IgD-negative memory B cell (primary cell): Measurements from ENCODE around the gene CDH13. TPM values are rescaled to one million over a fixed set of nuclear protein-coding genes. Genes with fewer than 3 reads are reported as not detected.

Experiments
- H3K27ac Mint-ChIP-seq, 3 donors: one replicate each; pipeline ENCODE4 v1.8.0; 2020 to 2022; ENCODE audit warnings: mild to moderate bottlenecking in 3 of 3, mixed read lengths in 3 of 3, moderate library complexity in 1 of 3
- H3K27me3 Mint-ChIP-seq: one replicate; pipeline ENCODE4 v1.8.0; 2021; ENCODE audit warnings: mixed read lengths
- H3K36me3 Mint-ChIP-seq: one replicate; pipeline ENCODE4 v1.8.0; 2020; ENCODE audit warnings: mild to moderate bottlenecking, mixed read lengths
- H3K4me1 Mint-ChIP-seq, 3 donors: one replicate each; pipeline ENCODE4 v1.8.0; 2020 to 2022; ENCODE audit warnings: mixed read lengths in 3 of 3, mild to moderate bottlenecking in 1 of 3
- H3K4me3 Mint-ChIP-seq, 4 donors: one replicate each; pipeline ENCODE4 v1.8.0; 2020 to 2022; ENCODE audit warnings: mild to moderate bottlenecking in 4 of 4, mixed read lengths in 4 of 4, moderate library complexity in 3 of 4
- H3K9me3 Mint-ChIP-seq, 3 donors: one replicate each; pipeline ENCODE4 v1.8.0; 2020 to 2021; ENCODE audit warnings: mixed read lengths in 3 of 3, mild to moderate bottlenecking in 1 of 3
- polyA plus RNA-seq: library from polyadenylated mRNA; unstranded; fragments of 300-500 nt; fragmentation: Illumina TruSeq; gene quantifications from one replicate; pipeline ENCODE4 v1.2.3, GENCODE V29; 2021

Gene CDH13
- polyA plus RNA-seq, 1 donor from 2014 or later = 0.23 TPM

- no peak overlapping the region for H3K4me3 Mint-ChIP-seq
- no peak overlapping the region for H3K27ac Mint-ChIP-seq
- no peaks in the 10 kb centered on the region for H3K4me1 Mint-ChIP-seq
- H3K27me3 Mint-ChIP-seq = peaks cover 3% of the 10 kb centered on the region
- H3K36me3 Mint-ChIP-seq = no peaks in the 10 kb centered on the region
- H3K9me3 Mint-ChIP-seq = peaks cover 0 to 11% (median 2%) of the 10 kb centered on the region in 3 donors
Measured at GRCh38 chr16:83579436-83579835, 952.7 kb downstream of the CDH13 start.

- Mint-ChIP-seq H3K27me3 (peaks cover 5% of the 10 kb centered on the region), H3K27ac (no peak overlapping the region), H3K4me1 (peaks cover 0 to 1% (median 0%) of the 10 kb centered on the region in 3 donors), H3K4me3 (no peak overlapping the region), H3K36me3 (peaks cover 2% of the 10 kb centered on the region), H3K9me3 (peaks cover 0 to 5% (median 2%) of the 10 kb centered on the region in 3 donors)
Measured at GRCh38 chr16:83581082-83581481, 954.3 kb downstream of the CDH13 start.

GRCh38 chr16:83581994-83582747 lies 955.4 kb downstream of the CDH13 start:
- Mint-ChIP-seq H3K36me3 (peaks cover 2% of the 10 kb centered on the region), H3K4me3 (no peak overlapping the region), H3K27ac (no peak overlapping the region), H3K27me3 (peaks cover 5% of the 10 kb centered on the region), H3K4me1 (peaks cover 0 to 1% (median 0%) of the 10 kb centered on the region in 3 donors), H3K9me3 (peaks cover 0 to 2% (median 0%) of the 10 kb centered on the region in 3 donors)

GRCh38 chr16:83586036-83586435 lies 959.3 kb downstream of the CDH13 start:
- Mint-ChIP-seq H3K4me3 (no peak overlapping the region), H3K36me3 (peaks cover 4% of the 10 kb centered on the region), H3K4me1 (peaks cover 0 to 1% (median 0%) of the 10 kb centered on the region in 3 donors), H3K27me3 (peaks cover 2% of the 10 kb centered on the region), H3K27ac (no peak overlapping the region), H3K9me3 (peaks cover 0 to 2% (median 0%) of the 10 kb centered on the region in 3 donors)

- Mint-ChIP-seq H3K27me3 (peaks cover 2% of the 10 kb centered on the region), H3K4me1 (peaks cover 0 to 1% (median 0%) of the 10 kb centered on the region in 3 donors), H3K4me3 (no peak overlapping the region), H3K27ac (peak overlapping the region in 1 of 3 donors; percentile 28), H3K9me3 (peaks cover 0 to 2% (median 0%) of the 10 kb centered on the region in 3 donors), H3K36me3 (peaks cover 4% of the 10 kb centered on the region)
Measured at GRCh38 chr16:83586461-83587200, 959.9 kb downstream of the CDH13 start.

- peaks cover 0 to 1% (median 0%) of the 10 kb centered on the region in 3 donors for H3K4me1 Mint-ChIP-seq
- peak overlapping the region in 1 of 3 donors; percentile 28 for H3K27ac Mint-ChIP-seq
- H3K27me3 Mint-ChIP-seq = peaks cover 2% of the 10 kb centered on the region
- H3K36me3 Mint-ChIP-seq = peaks cover 4% of the 10 kb centered on the region
- no peak overlapping the region for H3K4me3 Mint-ChIP-seq
- peaks cover 0 to 2% (median 0%) of the 10 kb centered on the region in 3 donors for H3K9me3 Mint-ChIP-seq
Measured at GRCh38 chr16:83587201-83587600, 960.4 kb downstream of the CDH13 start.

- peaks cover 0 to 1% (median 0%) of the 10 kb centered on the region in 3 donors for H3K4me1 Mint-ChIP-seq
- no peak overlapping the region for H3K27ac Mint-ChIP-seq
- peaks cover 4% of the 10 kb centered on the region for H3K36me3 Mint-ChIP-seq
- H3K9me3 Mint-ChIP-seq = peaks cover 0 to 2% (median 0%) of the 10 kb centered on the region in 3 donors
- peaks cover 2% of the 10 kb centered on the region for H3K27me3 Mint-ChIP-seq
- no peak overlapping the region for H3K4me3 Mint-ChIP-seq
Measured at GRCh38 chr16:83588070-83588469, 961.3 kb downstream of the CDH13 start.

- Mint-ChIP-seq H3K4me3 (no peak overlapping the region), H3K4me1 (peaks cover 0 to 1% (median 0%) of the 10 kb centered on the region in 3 donors), H3K9me3 (peaks cover 0 to under 1% (median 0%) of the 10 kb centered on the region in 3 donors), H3K36me3 (peaks cover 4% of the 10 kb centered on the region), H3K27ac (no peak overlapping the region), H3K27me3 (peaks cover 2% of the 10 kb centered on the region)
Measured at GRCh38 chr16:83589576-83589975, 962.8 kb downstream of the CDH13 start.

- no peaks in the 10 kb centered on the region for H3K27me3 Mint-ChIP-seq
- peaks cover 3% of the 10 kb centered on the region for H3K36me3 Mint-ChIP-seq
- no peak overlapping the region for H3K4me3 Mint-ChIP-seq
- no peak overlapping the region for H3K27ac Mint-ChIP-seq
- no peaks in the 10 kb centered on the region for H3K9me3 Mint-ChIP-seq
- H3K4me1 Mint-ChIP-seq = no peaks in the 10 kb centered on the region
Measured at GRCh38 chr16:83592778-83593177, 966.0 kb downstream of the CDH13 start.

- no peaks in the 10 kb centered on the region for H3K4me1 Mint-ChIP-seq
- no peak overlapping the region for H3K27ac Mint-ChIP-seq
- no peaks in the 10 kb centered on the region for H3K27me3 Mint-ChIP-seq
- H3K36me3 Mint-ChIP-seq = no peaks in the 10 kb centered on the region
- no peak overlapping the region for H3K4me3 Mint-ChIP-seq
- H3K9me3 Mint-ChIP-seq = no peaks in the 10 kb centered on the region
Measured at GRCh38 chr16:83599789-83600462, 973.2 kb downstream of the CDH13 start.

GRCh38 chr16:83602761-83603722 lies 976.3 kb downstream of the CDH13 start:
- Mint-ChIP-seq H3K27ac (no peak overlapping the region), H3K9me3 (no peaks in the 10 kb centered on the region), H3K36me3 (no peaks in the 10 kb centered on the region), H3K4me3 (no peak overlapping the region), H3K27me3 (no peaks in the 10 kb centered on the region), H3K4me1 (no peaks in the 10 kb centered on the region)

- no peak overlapping the region for H3K27ac Mint-ChIP-seq
- H3K36me3 Mint-ChIP-seq = no peaks in the 10 kb centered on the region
- no peaks in the 10 kb centered on the region for H3K27me3 Mint-ChIP-seq
- no peaks in the 10 kb centered on the region for H3K9me3 Mint-ChIP-seq
- no peaks in the 10 kb centered on the region for H3K4me1 Mint-ChIP-seq
- H3K4me3 Mint-ChIP-seq = no peak overlapping the region
Measured at GRCh38 chr16:83603723-83604570, 977.2 kb downstream of the CDH13 start.

GRCh38 chr16:83606486-83607030 lies 979.8 kb downstream of the CDH13 start:
- Mint-ChIP-seq H3K4me3 (no peak overlapping the region), H3K27ac (no peak overlapping the region), H3K4me1 (no peaks in the 10 kb centered on the region), H3K36me3 (no peaks in the 10 kb centered on the region), H3K27me3 (no peaks in the 10 kb centered on the region), H3K9me3 (peaks cover 0 to 6% (median 1%) of the 10 kb centered on the region in 3 donors)
